ENCODE results near the gene COX7B2.

The COX7B2 gene

GRCh38 chr4:46930891-46931290 is 21.8 kb upstream of the COX7B2 start:
- H3K4me3 ChIP-seq (ENCODE audit: low read length), result no peak overlapping the region

GRCh38 chr4:46927201-46927600 is 18.2 kb upstream of the COX7B2 start:
- H3K4me3 ChIP-seq (ENCODE audit: low read length), result no peak overlapping the region
- no peak for TF ChIP-seq ZNF274 (IDR thresholded peaks at IDR 0.05; ENCODE audit: low read depth, low read length)

More at GRCh38 chr4:46930891-46931290, 21.8 kb upstream of the COX7B2 start:
- TF ChIP-seq ZNF274 (IDR thresholded peaks at IDR 0.05; ENCODE audit: low read depth, low read length), result no peak

GRCh38 chr4:46924789-46925529 is 15.9 kb upstream of the COX7B2 start:
- TF ChIP-seq ZNF274 (IDR thresholded peaks at IDR 0.05; ENCODE audit: low read depth, low read length), result no peak

GRCh38 chr4:46922205-46922604 is 13.2 kb upstream of the COX7B2 start:
- H3K4me3 ChIP-seq (ENCODE audit: low read length), result no peak overlapping the region

More at GRCh38 chr4:46924789-46925529, 15.9 kb upstream of the COX7B2 start:
- H3K4me3 ChIP-seq (ENCODE audit: low read length), result no peak overlapping the region

GRCh38 chr4:46908148-46908547 is 897 bp downstream of the COX7B2 start:
- no peak for TF ChIP-seq ZNF274 (IDR thresholded peaks at IDR 0.05; ENCODE audit: low read depth, low read length)
- H3K4me3 ChIP-seq (ENCODE audit: low read length), result no peak overlapping the region

More at GRCh38 chr4:46922205-46922604, 13.2 kb upstream of the COX7B2 start:
- no peak for TF ChIP-seq ZNF274 (IDR thresholded peaks at IDR 0.05; ENCODE audit: low read depth, low read length)

- no peak for TF ChIP-seq ZNF274 (IDR thresholded peaks at IDR 0.05; ENCODE audit: low read depth, low read length)
- H3K4me3 ChIP-seq (ENCODE audit: low read length), result no peak overlapping the region
Measured at GRCh38 chr4:46900082-46900481, 9.0 kb downstream of the COX7B2 start.

- no peak overlapping the region for H3K4me3 ChIP-seq (ENCODE audit: low read length)
- TF ChIP-seq ZNF274 (IDR thresholded peaks at IDR 0.05; ENCODE audit: low read depth, low read length), result no peak
Measured at GRCh38 chr4:46894826-46895225, 14.2 kb downstream of the COX7B2 start.

- no peak overlapping the region for H3K4me3 ChIP-seq (ENCODE audit: low read length)
- no peak for TF ChIP-seq ZNF274 (IDR thresholded peaks at IDR 0.05; ENCODE audit: low read depth, low read length)
Measured at GRCh38 chr4:46890056-46890455, 19.0 kb downstream of the COX7B2 start.

GRCh38 chr4:46889410-46889809 is 19.6 kb downstream of the COX7B2 start:
- TF ChIP-seq ZNF274 (IDR thresholded peaks at IDR 0.05; ENCODE audit: low read depth, low read length), result no peak
- H3K4me3 ChIP-seq (ENCODE audit: low read length), result no peak overlapping the region

- H3K4me3 ChIP-seq (ENCODE audit: low read length), result no peak overlapping the region
- TF ChIP-seq ZNF274 (IDR thresholded peaks at IDR 0.05; ENCODE audit: low read depth, low read length), result no peak
Measured at GRCh38 chr4:46886711-46887110, 22.3 kb downstream of the COX7B2 start.

GRCh38 chr4:46878641-46879040 is 30.4 kb downstream of the COX7B2 start:
- no peak overlapping the region for H3K4me3 ChIP-seq (ENCODE audit: low read length)
- no peak for TF ChIP-seq ZNF274 (IDR thresholded peaks at IDR 0.05; ENCODE audit: low read depth, low read length)

- no peak for TF ChIP-seq ZNF274 (IDR thresholded peaks at IDR 0.05; ENCODE audit: low read depth, low read length)
- no peak overlapping the region for H3K4me3 ChIP-seq (ENCODE audit: low read length)
Measured at GRCh38 chr4:46874811-46875210, 34.2 kb downstream of the COX7B2 start.

GRCh38 chr4:46870411-46870810 is 38.6 kb downstream of the COX7B2 start:
- H3K4me3 ChIP-seq (ENCODE audit: low read length), result no peak overlapping the region
- no peak for TF ChIP-seq ZNF274 (IDR thresholded peaks at IDR 0.05; ENCODE audit: low read depth, low read length)

- H3K4me3 ChIP-seq (ENCODE audit: low read length), result no peak overlapping the region
- TF ChIP-seq ZNF274 (IDR thresholded peaks at IDR 0.05; ENCODE audit: low read depth, low read length), result no peak
Measured at GRCh38 chr4:46856333-46856732, 52.7 kb downstream of the COX7B2 start.

GRCh38 chr4:46852800-46853199 is 56.2 kb downstream of the COX7B2 start:
- TF ChIP-seq ZNF274 (IDR thresholded peaks at IDR 0.05; ENCODE audit: low read depth, low read length), result no peak
- no peak overlapping the region for H3K4me3 ChIP-seq (ENCODE audit: low read length)

GRCh38 chr4:46850026-46850425 is 59.0 kb downstream of the COX7B2 start:
- no peak for TF ChIP-seq ZNF274 (IDR thresholded peaks at IDR 0.05; ENCODE audit: low read depth, low read length)
- H3K4me3 ChIP-seq (ENCODE audit: low read length), result no peak overlapping the region
